Stimulated activated CD8-positive, alpha-beta memory T cell treated with anti-CD3 and anti-CD28 coated beads, Interleukin-7, amount 100 ng/mL, for 48 hours (primary cell): ENCODE results near the gene MRPL37.
"Not testable (repeated sequence)": the region's sequence is repeated elsewhere in the genome, so short reads cannot be mapped to it uniquely, and the experiment has no call there.

Experiments used
- DNase-seq, 2 donors: peaks; one replicate each; pipeline ENCODE4 v3.0.0-alpha.2; 2020; ENCODE audit warnings: low read depth in 1 of 2; ENCODE audit errors: extremely low read depth in 1 of 2

MRPL37 gene

DNA sequence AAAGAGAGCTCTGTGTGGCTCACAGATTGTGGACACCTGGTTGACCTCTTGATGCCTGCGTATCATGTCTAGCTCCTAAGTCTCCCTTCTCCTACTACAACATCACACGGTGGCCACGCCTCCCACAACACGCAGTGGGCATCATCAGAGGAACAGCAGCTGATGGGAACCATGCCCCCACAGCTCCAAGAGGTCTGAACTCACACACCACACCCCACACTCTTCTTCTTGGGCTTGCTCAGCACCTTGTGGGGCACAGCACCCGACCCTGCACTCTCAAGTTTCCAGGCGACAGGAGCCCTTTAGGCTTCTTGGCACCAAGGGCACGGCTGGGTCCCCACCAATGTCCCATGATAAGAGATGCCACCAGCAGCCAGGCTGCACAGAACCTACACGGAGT is 28.4 kb upstream of the MRPL37 start:
- DNase-seq: no peak

DNA sequence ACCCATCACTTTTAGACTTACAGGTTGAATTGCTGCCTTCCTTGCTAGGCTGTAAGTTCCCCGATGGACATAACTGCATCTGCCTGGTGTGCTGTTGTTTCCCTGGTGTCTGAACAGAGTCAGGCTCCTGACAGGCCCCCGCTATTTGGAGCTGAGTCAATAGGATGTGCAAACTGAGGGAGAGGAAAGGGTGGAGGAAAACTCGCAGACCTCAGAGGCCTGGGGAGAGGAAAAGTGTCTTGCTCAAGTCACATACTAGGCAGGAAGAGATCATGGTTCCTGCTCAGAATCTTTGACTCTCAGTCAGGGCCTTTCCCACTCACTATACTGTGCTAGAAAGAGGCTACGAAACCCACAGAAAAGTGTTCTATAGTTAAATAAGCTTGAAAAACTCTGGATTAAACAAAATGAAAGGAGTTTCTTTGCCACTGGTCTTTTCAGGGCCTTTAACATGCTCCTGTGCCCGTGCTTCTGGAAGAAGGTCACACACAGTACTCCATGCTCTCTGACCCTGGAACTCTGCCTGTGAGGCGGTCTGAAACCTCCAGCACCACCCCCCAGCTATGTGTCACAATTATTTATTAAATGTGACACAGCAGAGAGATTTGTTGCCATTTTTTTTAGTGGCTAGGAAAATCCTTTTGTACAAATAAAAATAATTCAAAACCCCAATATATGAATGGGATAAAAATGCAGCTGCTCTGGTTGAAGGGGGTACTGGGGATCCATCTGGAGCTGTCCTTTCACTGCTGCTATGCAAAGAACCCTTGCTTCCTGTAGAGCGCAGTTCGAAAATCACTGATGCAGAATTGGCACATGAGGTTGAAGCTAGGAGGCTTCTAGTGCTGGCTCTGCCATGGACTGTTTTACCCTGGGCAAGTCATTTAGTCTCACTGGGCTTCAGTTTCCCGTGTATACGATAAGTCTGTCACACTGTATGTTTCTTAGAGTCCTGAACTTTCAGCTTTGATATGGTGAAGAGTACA is 27.1 kb upstream of the MRPL37 start:
- DNase-seq: no peak

DNA sequence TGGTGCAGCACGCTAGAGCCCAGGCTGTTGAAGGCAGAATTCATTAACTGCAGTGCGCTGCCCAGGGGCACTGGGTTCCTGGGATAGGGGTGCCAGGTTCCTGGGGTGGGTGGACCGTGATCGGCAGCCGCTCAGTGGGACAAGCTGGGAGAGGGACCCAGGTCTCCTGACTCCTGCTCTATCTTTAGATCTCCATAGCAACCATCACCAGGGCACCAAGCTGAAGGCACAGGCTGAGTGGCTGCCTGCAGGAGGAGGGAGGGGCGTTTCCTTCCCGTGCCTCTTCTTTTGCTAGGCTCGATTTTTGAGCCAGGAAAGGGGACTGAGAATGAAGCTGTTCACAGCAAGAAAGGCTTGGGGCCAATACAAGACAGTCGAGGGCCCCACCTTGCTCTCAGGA is 26.3 kb upstream of the MRPL37 start:
- DNase-seq: no peak

DNA sequence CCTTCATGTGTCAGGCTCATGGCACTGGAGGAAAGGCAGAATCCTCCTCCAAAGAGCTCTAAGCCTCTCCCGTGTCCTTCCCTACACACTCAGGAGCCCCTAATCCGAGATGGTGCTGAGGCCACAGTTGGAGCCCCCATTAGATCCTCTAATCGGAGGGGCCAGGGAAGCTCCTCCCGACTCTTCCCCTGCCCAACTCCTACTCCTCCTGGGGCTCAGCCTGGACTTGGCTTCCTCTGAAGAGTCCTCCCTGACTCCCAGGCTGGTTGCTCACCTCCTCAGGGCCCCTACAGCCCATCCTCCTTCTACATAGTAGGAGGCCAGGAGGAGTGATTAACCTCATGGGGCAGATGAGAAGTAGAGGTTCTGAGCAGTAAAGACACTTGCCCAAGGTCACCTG is 25.9 kb upstream of the MRPL37 start:
- DNase-seq: no peak

DNA sequence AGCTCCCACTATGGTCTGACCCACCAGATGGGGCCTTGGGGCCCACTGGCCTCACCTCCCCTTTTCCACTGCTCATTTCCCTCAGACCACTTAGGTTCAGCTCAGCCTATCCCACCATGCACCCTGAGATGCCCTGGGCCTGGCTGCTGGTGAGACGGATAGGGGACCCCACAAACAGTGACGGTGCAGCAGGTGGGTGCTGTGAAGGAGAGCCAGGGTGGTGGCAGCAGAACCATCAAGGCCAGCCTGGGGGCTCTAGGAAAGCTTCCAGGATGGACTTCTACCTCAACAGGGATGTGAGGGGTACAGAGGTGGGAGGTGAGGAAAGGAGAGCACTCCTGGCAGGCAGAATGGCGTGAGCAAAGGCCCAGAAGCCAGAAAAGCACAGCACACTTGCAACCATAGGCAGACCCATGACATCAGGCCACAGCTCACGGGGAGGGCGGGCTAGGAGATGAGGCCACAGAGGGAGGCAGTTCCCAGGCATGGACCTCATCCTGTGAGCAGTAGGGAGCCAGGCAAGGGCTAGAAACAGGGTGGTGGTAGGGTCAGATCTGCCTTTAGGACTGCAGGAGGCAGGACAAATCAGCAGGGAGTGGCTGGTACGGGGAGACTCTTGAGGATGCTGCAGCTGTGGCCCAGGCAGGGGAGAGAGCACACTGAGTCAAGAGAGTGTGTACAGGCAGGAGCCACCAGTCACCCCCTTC is 23.2 kb upstream of the MRPL37 start:
- no peak for DNase-seq

DNA sequence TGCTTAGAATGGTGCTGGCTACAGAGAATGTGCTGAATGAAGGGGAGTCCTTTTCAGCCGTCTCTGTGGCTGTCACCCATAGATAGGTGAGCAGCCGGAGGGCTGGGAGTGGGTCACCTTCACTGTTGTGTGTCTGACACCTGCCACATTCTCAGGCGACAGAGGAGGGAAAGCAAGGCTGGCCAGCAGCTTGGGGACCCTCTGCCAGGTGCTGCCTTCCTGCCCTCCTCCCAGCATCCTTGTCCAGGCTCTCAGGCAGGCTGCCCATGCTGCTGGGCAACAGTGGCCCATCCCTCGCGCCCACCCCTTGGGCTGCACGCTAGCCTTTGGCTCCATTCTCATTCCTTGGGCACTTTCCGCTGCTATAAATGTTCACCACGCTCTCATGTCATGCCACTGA is 22.2 kb upstream of the MRPL37 start:
- DNase-seq: no peak

DNA sequence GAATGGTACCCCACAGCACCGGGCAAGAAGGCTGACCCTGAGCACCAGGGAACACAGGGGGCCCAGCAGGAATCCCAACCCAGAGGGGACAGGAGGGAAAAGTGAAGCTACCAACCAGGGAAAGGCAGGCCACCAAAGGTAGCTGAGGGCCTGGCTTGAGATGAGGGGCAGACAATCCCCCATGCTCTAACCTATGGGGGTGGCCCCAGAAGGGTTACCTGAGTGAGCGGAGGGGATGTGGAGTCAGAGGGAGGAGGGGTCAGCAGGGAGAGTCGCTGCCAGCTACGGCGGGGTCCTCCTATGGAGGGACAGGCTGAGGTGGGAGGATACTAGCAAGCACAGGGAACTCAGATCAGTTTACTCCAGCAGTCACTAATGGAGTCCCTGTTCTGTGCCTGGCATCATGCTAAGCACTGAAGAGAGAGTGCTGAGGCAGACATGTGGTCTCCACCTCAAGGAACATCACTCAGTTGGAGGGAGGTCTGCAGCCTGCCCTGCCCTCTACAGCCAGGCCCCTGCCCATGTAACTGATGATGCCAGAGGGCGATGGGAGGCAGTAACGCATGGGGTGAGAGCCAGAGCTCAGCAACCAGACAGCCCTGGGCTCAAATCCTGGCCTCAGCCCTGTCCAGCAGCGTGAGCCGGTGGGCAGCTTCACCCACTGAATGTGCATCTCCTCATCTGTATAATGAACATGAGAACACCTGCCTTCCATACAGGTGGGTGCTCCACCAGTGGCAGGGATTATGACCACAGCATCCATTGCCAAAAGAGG is 21.5 kb upstream of the MRPL37 start:
- DNase-seq: no peak

DNA sequence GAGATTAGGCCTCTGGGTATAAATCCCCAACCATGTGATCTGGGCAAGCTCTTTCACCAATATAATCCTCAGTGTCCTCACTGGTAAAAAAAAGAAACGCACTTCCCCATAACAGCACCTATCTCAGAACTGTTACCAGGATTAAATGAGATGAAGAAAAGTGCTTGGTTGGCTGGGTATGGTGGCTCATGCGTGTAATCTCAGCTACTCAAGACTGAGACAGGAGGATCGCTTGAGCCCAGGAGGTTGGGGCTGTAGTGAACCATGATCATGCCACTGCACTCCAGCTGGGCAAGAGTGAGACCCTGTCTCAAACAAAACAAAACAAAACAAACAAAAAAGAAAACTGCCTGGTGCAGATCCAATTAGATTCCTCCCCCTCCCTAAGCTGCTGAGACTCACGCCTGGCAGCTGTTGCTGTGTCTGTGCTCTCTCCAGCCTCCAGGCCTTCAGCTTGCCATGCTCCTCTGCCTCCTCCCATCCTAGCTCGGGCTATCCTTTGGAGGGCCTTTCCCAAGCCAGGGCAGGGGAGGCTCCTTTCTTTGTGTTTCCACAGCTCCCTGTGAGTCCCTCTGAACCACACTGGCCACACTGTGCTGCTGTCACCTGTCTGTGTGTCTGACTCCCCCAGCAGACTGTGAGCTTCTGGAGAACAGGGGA is 19.1 kb upstream of the MRPL37 start:
- DNase-seq: no peak

DNA sequence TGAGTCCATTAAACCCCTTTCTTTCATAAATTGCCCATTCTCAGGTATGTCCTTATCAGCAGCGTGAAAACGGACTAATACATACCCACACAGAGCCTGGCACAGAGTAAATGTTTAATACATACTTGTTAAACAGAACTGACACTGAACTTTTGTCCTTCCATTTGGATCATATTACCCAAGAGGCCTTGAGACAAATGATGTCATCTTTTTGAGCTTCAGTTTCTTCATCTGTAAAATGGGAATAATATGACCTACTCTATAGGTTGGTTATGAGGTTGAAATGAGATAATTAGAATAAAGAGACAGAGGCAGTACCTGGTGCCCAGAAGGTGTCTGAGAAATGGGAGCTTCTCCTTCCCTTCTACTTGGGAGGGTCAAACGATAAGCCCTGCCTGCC is 13.9 kb upstream of the MRPL37 start:
- DNase-seq: no peak

DNA sequence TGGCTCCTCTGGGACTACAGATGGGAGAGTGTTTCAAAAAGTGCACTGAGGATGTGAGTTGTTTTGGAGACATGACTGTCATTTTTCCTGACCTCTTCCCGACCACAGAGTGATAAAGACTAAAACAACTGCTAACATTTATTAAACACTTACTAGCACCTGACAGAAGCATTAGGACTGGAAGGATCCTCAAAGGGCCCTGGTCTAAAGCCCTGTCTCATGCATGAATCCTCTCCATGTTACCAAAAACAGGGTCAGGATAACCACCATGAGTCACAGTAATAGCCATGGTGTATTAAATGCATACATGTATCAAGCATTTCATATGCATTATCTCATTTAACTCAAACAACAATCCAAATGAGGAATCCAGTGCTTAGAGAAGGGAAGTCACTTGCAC is 11.7 kb upstream of the MRPL37 start:
- no peak for DNase-seq

DNA sequence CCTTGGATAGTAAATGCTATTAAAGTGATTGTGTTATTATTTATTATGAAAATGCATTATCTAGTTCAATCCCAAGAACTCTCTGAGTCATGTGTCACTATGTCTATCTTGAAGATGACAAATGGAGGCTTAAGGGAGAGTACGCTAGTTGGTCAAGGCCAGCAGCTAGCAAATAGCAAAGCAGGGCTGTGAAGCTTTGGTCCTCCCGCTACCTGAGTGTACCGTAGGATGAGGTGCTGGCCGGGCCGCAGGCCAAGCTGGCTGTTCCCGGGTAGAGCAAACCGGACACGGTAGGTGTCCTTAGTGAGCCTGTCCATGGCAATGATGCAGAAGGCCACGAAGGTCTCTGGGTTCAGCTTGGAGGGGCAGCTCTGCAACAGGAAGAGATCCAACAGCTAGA is 9.4 kb upstream of the MRPL37 start:
- no peak for DNase-seq

DNA sequence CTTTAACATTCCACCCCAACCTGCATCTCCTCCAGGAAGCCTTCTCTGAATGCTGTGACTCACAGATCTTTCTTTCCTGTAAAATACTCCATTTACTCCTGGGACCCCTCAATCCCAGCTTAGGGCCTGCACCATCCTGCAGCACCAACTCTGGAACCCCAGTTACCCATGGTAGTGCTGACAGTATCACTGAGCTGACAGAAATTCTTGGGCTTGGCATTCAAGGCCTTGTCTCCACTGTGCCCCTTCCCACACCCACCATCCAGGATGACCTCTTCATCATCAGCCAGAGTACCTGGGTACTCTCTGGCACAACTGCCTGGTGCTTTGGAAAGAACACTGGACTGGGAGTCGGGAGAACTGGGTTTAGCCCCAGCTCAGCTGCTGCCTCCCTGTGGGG is 8.4 kb upstream of the MRPL37 start:
- no peak for DNase-seq

DNA sequence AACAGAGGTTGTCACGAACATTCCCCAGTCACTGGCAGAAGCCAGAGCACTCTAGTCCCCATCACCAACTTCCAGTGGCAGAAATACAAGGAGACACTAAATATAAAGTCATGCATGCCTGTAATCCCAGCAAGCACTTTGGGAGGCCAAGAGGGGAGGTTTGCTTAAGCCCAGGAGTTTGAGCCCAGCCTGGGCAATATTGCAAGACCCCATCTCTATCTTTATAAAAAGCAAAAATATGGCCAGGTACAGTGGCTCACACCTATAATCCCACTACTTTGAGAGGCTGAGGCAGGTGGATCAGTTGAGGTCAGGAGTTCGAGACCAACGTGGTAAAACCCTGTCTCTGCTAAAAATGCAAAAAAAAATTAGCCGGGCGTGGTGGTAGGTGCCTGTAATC is 6.5 kb upstream of the MRPL37 start:
- no peak for DNase-seq

DNA sequence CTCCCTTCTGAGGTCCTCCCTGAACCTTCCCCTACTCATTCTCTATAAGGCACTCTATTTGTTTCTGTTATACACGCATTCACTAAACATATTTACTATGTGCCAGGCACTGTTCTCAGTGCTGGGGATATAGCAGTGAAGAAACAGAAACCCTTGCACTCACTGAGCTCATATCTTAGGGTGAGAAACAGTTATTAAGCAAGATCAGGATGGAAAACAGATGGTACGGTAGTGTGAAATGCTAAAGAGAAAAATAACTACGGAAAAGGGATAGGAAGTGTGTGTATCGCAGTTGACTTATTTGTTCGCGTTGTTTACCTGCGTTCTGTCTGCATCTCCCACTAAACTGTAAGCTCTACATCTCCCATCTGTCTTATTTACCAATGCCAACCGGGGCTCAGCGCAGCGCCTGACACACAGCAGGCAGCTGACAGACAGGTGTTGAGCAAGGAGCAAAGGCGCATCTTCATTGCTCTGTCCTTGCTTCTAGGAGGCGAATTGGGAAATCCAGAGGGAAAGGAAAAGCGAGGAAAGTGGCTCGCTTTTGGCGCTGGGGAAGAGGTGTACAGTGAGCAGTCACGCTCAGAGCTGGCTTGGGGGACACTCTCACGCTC is 709 bp upstream of the MRPL37 start:
- DNase-seq: no peak

DNA sequence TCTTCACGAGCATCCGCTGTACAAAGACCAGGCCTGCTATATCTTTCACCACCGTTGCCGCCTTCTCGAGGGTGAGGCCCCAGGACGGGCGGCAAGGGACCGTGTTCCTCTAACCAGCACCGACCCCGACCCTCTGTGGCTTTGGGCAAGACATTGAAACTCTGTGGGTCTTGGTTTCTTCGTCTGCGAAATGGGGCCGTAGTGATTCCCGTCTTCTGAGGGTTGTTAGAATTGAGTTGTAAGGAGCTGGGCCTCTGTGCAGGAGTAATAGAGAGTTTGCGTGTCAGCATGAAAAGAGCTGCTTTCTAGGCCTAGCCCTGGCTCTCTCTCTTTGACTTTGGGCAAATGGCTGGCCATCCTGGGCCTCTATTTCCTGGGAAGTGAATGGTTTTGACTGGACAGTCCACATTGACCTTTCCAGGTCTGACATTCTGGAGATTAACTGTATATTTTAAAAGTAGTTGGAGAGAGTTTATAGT is 591 bp downstream of the MRPL37 start:
- no peak for DNase-seq

DNA sequence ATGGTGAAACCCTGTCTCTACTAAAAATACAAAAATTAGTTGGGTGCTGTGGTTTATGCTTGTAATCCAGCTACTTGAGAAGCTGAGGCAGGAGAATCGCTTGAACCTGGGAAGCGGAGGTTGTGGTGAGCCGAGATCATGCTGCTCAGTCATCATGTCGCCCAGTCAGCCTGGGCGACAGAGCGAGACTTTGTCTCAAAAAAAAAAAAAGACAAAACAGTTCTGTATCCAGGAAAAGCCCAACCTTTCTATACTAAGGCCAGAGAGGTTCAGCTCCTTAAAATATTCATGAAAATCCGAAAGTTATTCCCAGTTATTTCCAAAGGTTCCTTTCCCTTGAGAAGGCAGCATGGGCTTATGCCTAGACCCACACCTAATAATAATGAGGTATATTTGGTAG is 4.2 kb downstream of the MRPL37 start:
- no peak for DNase-seq

DNA sequence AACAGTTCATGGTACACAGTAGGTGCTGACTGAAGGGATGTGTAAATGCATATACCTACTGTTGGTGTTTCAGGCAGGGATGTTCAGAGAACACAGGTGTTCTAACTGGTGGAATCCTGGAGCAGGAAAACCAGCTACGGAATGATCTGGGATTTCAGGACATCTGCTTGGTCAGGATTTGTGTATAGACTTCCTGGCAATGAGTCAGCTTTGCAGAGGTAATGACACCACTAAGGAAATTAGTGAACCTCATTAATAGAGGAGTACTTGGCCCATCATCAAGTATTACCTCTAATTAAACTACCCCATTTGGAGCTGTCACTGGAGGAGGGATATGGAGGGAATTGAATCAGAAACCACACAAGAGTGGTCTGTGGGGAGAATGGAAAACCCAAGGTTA is 7.3 kb downstream of the MRPL37 start:
- DNase-seq: no peak

DNA sequence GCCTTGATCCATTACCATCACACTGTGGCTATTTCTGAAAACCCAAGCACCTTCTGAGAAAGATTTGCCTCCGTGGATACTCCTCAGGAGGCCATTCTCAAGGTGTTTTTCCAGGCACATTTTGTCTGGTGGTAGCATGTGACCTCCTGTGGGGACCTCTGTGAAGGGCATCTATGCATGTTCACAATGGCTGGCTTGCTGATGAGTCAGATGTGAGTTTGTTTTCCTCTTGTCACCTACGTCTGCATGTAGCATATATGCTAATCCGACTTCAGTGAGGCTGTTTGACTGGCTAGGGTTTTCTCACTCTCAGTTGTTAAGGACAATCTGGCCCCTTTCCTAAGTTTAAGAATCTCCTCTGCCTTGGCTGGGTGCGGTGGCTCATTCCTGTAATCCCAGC is 7.9 kb downstream of the MRPL37 start:
- not testable (repeated sequence) for DNase-seq

DNA sequence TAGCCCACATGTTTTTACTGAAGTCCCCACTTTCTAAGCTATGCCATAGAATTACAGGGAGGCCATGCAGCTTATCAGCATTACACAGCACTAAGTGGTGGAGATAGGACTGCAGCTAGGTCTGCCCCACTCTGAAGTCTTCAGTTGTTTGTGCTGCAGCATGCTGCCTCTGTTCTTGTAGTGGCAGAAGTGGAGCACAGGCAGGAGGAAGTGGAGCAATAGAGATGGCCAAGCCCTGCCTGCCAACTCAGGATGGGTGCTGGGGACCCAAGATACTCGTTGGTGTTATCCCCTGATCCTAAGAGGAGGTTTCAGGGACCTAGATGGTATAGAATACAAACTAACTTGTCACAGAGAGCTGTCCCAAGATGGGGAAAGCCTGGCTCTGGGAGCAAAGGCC is 12.9 kb downstream of the MRPL37 start:
- DNase-seq: no peak

DNA sequence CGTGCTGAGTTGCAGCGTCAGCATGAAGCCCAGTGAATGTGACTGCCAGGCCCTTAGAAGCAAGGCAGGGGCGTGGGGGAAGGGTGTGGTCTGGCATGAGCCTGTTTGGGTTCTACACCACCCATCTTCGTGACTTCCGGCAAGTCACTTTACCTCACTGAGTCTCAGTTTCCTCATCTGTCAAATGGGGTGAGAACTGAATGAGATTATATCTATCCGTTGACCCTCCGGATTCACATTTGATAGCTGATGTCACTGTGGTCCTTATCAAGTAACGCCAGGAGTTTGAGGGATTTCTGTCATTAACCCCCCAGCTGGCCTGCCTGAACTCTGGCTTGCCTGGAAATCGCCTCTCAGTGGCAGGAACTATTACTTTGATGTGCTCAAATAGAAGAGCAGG is 15.6 kb downstream of the MRPL37 start:
- DNase-seq: no peak
